WTC11 (cell line): ENCODE data around the gene NXN.
"Not testable (repeated sequence)": the region's sequence is repeated elsewhere in the genome, so short reads cannot be mapped to it uniquely, and the experiment has no call there.

Experiments
- ATF1 ChIP-seq: sonication (generic); formaldehyde crosslinking; IDR thresholded peaks from 2 replicates; pipeline ENCODE4 v1.8.1; 2023; ENCODE audit warnings: mild to moderate bottlenecking, moderate library complexity, missing genetic modification reagents
- ATF2 ChIP-seq: sonication (generic); formaldehyde crosslinking; IDR thresholded peaks from 2 replicates; pipeline ENCODE4 v1.8.1; 2022; ENCODE audit warnings: low read depth, missing genetic modification reagents, borderline replicate concordance
- CTCF ChIP-seq: fragments of 200-600 bp; IDR thresholded peaks from 2 replicates; pipeline ENCODE4 v1.8.0; 2022; ENCODE audit warnings: antibody characterized with exemption
- ESRRA ChIP-seq: sonication (generic); formaldehyde crosslinking; IDR thresholded peaks from 2 replicates; pipeline ENCODE4 v1.8.1; 2022; ENCODE audit warnings: mild to moderate bottlenecking, missing genetic modification reagents, borderline replicate concordance
- IRF2 ChIP-seq: sonication (generic); formaldehyde crosslinking; IDR thresholded peaks from 2 replicates; pipeline ENCODE4 v1.8.0; 2022; ENCODE audit warnings: low read depth, missing genetic modification reagents, borderline replicate concordance
- JUN ChIP-seq: sonication (generic); formaldehyde crosslinking; IDR thresholded peaks from 2 replicates; pipeline ENCODE4 v1.8.0; 2023; ENCODE audit warnings: mild to moderate bottlenecking, missing genetic modification reagents
- MYBL2 ChIP-seq: sonication (generic); formaldehyde crosslinking; IDR thresholded peaks from 2 replicates; pipeline ENCODE4 v1.8.1; 2023; ENCODE audit warnings: mild to moderate bottlenecking, moderate library complexity, missing genetic modification reagents
- NR1H2 ChIP-seq: sonication (generic); formaldehyde crosslinking; IDR thresholded peaks from 2 replicates; pipeline ENCODE4 v1.9.0; 2021; ENCODE audit warnings: mild to moderate bottlenecking, moderate library complexity, missing genetic modification reagents
- NR3C1 ChIP-seq: sonication (generic); formaldehyde crosslinking; conservative IDR thresholded peaks from 2 replicates; pipeline ENCODE4 v1.8.1; 2023; ENCODE audit warnings: low read depth, mild to moderate bottlenecking, missing genetic modification reagents
- RELA ChIP-seq: sonication (generic); formaldehyde crosslinking; IDR thresholded peaks from 2 replicates; pipeline ENCODE4 v1.8.1; 2022; ENCODE audit warnings: missing genetic modification reagents, mild to moderate bottlenecking, borderline replicate concordance
- STAT6 ChIP-seq: sonication (generic); formaldehyde crosslinking; conservative IDR thresholded peaks from 2 replicates; pipeline ENCODE4 v1.8.1; 2023; ENCODE audit warnings: mild to moderate bottlenecking, low read depth, missing genetic modification reagents, moderate library complexity
- TF ChIP-seq, protein P1 (sequence below): sonication (generic); formaldehyde crosslinking; IDR thresholded peaks from 2 replicates; pipeline ENCODE4 v1.8.1; 2023; ENCODE audit warnings: mild to moderate bottlenecking, missing genetic modification reagents, moderate library complexity
- TF ChIP-seq, protein P2 (sequence below): sonication (generic); formaldehyde crosslinking; IDR thresholded peaks from 2 replicates; pipeline ENCODE4 v1.8.0; 2022; ENCODE audit warnings: mild to moderate bottlenecking, missing genetic modification reagents
- TF ChIP-seq, protein P3 (sequence below): sonication (generic); formaldehyde crosslinking; IDR thresholded peaks from 2 replicates; pipeline ENCODE4 v1.8.1; 2023; ENCODE audit warnings: mild to moderate bottlenecking, moderate library complexity, missing genetic modification reagents

DNA sequence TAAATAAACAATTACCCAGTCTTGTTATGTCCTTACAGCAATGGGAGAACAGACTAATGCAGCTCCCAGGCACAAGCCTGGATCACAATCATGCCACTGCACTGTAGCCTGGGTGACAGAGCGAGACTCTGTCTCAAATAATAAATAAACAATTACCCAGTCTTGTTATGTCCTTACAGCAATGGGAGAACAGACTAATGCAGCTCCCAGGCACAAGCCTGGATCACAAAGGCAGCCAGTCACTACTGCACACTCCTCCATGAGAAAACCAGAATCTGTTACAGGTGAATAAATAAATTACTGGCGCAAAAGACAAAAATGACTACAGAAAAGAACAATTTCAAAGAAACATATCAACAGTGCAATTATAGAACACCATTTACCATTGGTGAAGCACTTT lies 105.0 kb downstream of the NXN start:
- not testable (repeated sequence) for TF ChIP-seq STAT6; CTCF; IRF2 (CRISPR knock-in tag); ATF1 (CRISPR knock-in tag); NR1H2; ATF2; RELA (CRISPR knock-in tag); MYBL2 (CRISPR knock-in tag); ESRRA; NR3C1 (CRISPR knock-in tag); JUN
- TF ChIP-seq, protein P1, sequence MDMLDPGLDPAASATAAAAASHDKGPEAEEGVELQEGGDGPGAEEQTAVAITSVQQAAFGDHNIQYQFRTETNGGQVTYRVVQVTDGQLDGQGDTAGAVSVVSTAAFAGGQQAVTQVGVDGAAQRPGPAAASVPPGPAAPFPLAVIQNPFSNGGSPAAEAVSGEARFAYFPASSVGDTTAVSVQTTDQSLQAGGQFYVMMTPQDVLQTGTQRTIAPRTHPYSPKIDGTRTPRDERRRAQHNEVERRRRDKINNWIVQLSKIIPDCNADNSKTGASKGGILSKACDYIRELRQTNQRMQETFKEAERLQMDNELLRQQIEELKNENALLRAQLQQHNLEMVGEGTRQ (CRISPR knock-in tag): not testable (repeated sequence)
- TF ChIP-seq, protein P2, sequence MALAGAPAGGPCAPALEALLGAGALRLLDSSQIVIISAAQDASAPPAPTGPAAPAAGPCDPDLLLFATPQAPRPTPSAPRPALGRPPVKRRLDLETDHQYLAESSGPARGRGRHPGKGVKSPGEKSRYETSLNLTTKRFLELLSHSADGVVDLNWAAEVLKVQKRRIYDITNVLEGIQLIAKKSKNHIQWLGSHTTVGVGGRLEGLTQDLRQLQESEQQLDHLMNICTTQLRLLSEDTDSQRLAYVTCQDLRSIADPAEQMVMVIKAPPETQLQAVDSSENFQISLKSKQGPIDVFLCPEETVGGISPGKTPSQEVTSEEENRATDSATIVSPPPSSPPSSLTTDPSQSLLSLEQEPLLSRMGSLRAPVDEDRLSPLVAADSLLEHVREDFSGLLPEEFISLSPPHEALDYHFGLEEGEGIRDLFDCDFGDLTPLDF (CRISPR knock-in tag): not testable (repeated sequence)
- TF ChIP-seq, protein P3, sequence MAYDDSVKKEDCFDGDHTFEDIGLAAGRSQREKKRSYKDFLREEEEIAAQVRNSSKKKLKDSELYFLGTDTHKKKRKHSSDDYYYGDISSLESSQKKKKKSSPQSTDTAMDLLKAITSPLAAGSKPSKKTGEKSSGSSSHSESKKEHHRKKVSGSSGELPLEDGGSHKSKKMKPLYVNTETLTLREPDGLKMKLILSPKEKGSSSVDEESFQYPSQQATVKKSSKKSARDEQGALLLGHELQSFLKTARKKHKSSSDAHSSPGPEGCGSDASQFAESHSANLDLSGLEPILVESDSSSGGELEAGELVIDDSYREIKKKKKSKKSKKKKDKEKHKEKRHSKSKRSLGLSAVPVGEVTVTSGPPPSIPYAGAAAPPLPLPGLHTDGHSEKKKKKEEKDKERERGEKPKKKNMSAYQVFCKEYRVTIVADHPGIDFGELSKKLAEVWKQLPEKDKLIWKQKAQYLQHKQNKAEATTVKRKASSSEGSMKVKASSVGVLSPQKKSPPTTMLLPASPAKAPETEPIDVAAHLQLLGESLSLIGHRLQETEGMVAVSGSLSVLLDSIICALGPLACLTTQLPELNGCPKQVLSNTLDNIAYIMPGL (CRISPR knock-in tag): not testable (repeated sequence)
